DMS53 (cell line): ENCODE data around the gene MXD4.
"Not testable (repeated sequence)": the region's sequence is repeated elsewhere in the genome, so short reads cannot be mapped to it uniquely, and the experiment has no call there.

ENCODE experiments used
- DNase-seq: peaks from one replicate; lab custom pipeline; 2025; lab: John Stamatoyannopoulos, UW

The MXD4 gene

DNA sequence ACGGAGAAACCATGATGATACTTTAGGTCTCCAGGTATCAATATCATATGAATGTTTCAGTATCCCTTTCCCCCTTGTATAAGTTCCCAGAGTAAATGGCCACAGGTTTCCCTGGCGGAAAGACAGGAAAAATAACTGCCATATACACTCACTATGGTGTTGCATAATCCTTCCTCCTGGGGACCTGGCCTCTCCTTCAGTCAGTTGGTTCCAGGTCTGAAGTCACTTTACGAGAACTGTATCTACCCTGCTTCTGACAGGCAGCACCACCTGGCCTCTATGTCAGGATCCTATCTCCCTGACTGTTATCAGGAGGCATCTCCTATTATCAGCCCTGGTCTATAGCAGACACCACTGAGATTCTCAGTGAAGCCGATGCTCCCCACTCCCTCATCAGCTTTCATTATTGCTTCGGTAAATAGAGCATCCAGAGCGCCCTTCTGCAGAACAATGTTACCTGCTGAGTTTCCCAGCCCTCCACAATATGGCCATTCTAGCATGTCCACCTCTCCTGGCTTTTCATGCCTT, 42.6 kb downstream of the MXD4 start:
- DNase-seq, result no peak

- DNase-seq, result no peak
Measured at GRCh38 chr4:2218436-2218835, 43.5 kb downstream of the MXD4 start.

GRCh38 chr4:2217726-2218125, 44.2 kb downstream of the MXD4 start:
- DNase-seq, result no peak

DNA sequence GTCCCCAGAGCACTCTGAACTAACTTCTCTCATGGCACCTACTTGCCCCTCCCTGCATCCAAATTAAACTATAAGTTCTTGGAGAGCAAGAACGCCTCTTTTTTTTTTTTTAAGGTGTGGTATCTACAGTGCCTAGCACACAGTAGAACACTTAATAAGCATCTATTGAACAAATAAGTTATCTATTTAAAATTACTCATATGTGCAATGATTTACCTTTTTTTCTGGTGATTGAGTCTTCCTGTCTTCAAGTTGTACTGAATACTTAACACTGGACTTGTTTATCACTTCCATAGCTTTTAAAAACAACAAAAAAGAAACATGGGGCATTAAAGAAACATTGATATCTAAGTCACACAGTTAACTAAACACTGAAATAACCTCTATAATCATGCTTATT, 49.1 kb downstream of the MXD4 start:
- no peak for DNase-seq

DNA sequence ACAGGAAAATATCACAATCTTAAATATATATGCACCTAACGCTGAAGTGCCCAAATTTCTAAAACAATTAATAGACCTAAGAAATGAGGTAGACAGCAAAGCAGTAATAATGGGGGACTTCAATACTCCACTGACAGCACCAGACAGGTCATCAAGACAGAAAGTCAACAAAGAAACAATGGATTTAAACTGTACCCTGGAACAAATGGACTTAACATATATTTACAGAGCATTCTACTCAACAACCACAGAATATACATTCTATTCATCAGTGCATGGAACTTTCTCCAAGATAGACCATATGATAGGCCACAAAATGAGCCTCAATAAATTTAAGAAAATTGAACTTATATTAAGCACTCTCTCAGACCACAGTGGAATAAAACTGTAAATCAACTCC, 59.1 kb downstream of the MXD4 start:
- DNase-seq, result not testable (repeated sequence)
